Measurements from ENCODE around the gene AVPR2.

DNA sequence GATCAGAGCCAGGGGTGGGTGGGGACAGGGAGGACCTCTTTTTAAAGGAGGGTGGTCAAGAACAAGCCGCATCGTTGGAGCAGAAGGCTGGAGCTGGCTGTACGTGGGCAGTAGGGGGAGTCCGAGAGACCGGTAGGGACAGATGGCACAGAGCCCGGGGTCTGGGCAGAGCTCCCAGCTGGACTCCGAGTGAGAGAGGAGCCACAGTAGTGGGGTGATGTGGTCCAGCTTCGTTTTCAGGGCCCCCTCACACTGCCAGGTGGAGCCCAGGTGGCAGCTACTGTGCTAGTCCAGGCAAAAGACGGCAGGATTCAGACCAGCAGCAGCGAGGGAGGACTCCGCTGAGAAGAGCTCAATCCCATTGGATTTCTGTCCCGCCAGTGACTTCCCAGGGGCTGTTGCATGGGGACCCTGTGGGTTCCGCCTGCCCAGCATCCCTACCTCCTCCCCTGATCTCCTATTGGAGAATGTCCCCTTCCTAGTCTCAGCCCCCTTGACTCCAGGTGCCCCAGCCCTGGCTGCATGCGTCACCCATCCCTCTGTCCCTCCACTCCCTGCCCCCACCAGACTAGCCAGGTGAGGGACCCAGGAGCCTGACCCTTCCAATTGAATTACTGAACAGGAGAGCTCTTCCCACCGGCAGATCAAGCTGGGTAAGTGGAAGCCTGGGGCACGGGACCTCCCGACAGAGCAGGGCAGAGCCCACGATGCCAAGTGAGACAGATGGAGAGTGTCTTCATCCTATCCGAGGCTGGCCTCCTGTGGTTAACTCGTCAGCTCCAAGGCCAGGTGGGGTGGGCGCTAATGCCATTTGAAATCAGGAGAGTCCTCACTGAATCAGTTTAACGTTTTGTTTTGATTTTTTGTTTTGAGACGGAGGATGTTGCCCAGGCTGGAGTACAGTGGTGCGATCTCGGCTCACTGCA, 18.7 kb downstream of the AVPR2 start:
- peak; percentile 59 for TF ChIP-seq NFIC (IDR thresholded peaks at IDR 0.05)
- no peak for TF ChIP-seq CEBPB (IDR thresholded peaks at IDR 0.05)
- TF ChIP-seq CREB1 (IDR thresholded peaks at IDR 0.05; ENCODE audit: low read depth): no peak

All from Ishikawa (cell line).